SH-SY5Y (cell line): Measurements from ENCODE around the gene ZNF823.

Experiments
- GATA2 ChIP-seq: IDR thresholded peaks from 2 replicates; pipeline ENCODE4 v1.6.1; 2011; ENCODE audit warnings: mild to moderate bottlenecking, low read depth, low read length
- GATA3 ChIP-seq: IDR thresholded peaks from 2 replicates; pipeline ENCODE4 v1.6.1; 2011; ENCODE audit warnings: low read depth, mild to moderate bottlenecking, low read length, moderate library complexity

GRCh38 chr19:11710313-11710712, 28.4 kb downstream of the ZNF823 start:
- no peak for TF ChIP-seq GATA2
- no peak for TF ChIP-seq GATA3
